ENCODE data around the gene CZIB. TPM values are rescaled to one million over a fixed set of nuclear protein-coding genes. Genes with fewer than 3 reads are reported as not detected.

CZIB gene
- total RNA-seq, 1 experiment from 2014 or later: 57.2 TPM

- ChIA-PET POLR2A (no interaction called here), CTCF (interaction anchor here (0.5 to 1.1 kb wide), 3 partner anchors 128 to 560 kb away, joined by 3 to 4 read pairs (median 4); no protein-coding TSS in a partner anchor)
- no peak for TF ChIP-seq TCF7L2 (IDR thresholded peaks at IDR 0.05; ENCODE audit: low read depth, low read length)
- TF ChIP-seq CTCF (IDR thresholded peaks at IDR 0.05): no peak
- TF ChIP-seq POLR2AphosphoS5 (IDR thresholded peaks at IDR 0.05; ENCODE audit: low read depth, low read length): no peak
- no peak for TF ChIP-seq REST (IDR thresholded peaks at IDR 0.05; ENCODE audit: insufficient read depth in 1 of 2, low read depth in 2 of 2, low read length in 1 of 2)
- TF ChIP-seq SIN3A (IDR thresholded peaks at IDR 0.05; ENCODE audit: borderline replicate concordance, insufficient read depth, low read depth, low read length): no peak
- no peaks in the 10 kb centered on the region for H3K36me3 ChIP-seq (ENCODE audit: control insufficient read depth, insufficient read depth, low read length)
- no peak overlapping the region for H3K27ac ChIP-seq (ENCODE audit: low read length)
- BruUV-seq (replicated peaks): no TSS peak
- intact Hi-C loops (cut with micrococcal nuclease; ENCODE audit: unreplicated experiment): no loop called here
- in situ Hi-C loops (cut with HindIII; ENCODE audit: low pct_unique_long_range_greater_than_20kb, low sequenced_read_pairs): no loop called here
- H3K4me3 ChIP-seq (ENCODE audit: low read depth in 2 of 2, low read length in 2 of 2): no peak overlapping the region
- H3K4me1 ChIP-seq (ENCODE audit: control insufficient read depth, insufficient read depth, low read length): no peaks in the 10 kb centered on the region
- DNase-seq (ENCODE audit: low read depth, low spot score) (no peak), ATAC-seq (no peak; the same call in 1 of the 2 replicates)
- H3K9me3 ChIP-seq (ENCODE audit: control insufficient read depth, insufficient read depth, low read depth, low read length): no peaks in the 10 kb centered on the region
- no peaks in the 10 kb centered on the region for H3K27me3 ChIP-seq (ENCODE audit: control insufficient read depth, insufficient read depth, low read length)
Measured at GRCh38 chr1:53265581-53265980, 45.1 kb upstream of the CZIB start.

- BruUV-seq (replicated peaks): no TSS peak
- intact Hi-C loops (cut with micrococcal nuclease; ENCODE audit: unreplicated experiment): no loop called here
- ATAC-seq: no peak
- no peak for DNase-seq (ENCODE audit: low read depth, low spot score)
- no peak for TF ChIP-seq SIN3A (IDR thresholded peaks at IDR 0.05; ENCODE audit: borderline replicate concordance, insufficient read depth, low read depth, low read length)
- TF ChIP-seq CTCF (IDR thresholded peaks at IDR 0.05): no peak
- TF ChIP-seq REST (IDR thresholded peaks at IDR 0.05; ENCODE audit: insufficient read depth in 1 of 2, low read depth in 2 of 2, low read length in 1 of 2): no peak
- no peak for TF ChIP-seq TCF7L2 (IDR thresholded peaks at IDR 0.05; ENCODE audit: low read depth, low read length)
- no peak for TF ChIP-seq POLR2AphosphoS5 (IDR thresholded peaks at IDR 0.05; ENCODE audit: low read depth, low read length)
- H3K27me3 ChIP-seq (ENCODE audit: control insufficient read depth, insufficient read depth, low read length): no peaks in the 10 kb centered on the region
- in situ Hi-C loops (cut with HindIII; ENCODE audit: low pct_unique_long_range_greater_than_20kb, low sequenced_read_pairs): no loop called here
- H3K36me3 ChIP-seq (ENCODE audit: control insufficient read depth, insufficient read depth, low read length): no peaks in the 10 kb centered on the region
- no peak overlapping the region for H3K4me3 ChIP-seq (ENCODE audit: low read depth in 2 of 2, low read length in 2 of 2)
- H3K27ac ChIP-seq (ENCODE audit: low read length): no peak overlapping the region
- ChIA-PET POLR2A (no interaction called here), CTCF (no interaction called here)
- H3K9me3 ChIP-seq (ENCODE audit: control insufficient read depth, insufficient read depth, low read depth, low read length): no peaks in the 10 kb centered on the region
- no peaks in the 10 kb centered on the region for H3K4me1 ChIP-seq (ENCODE audit: control insufficient read depth, insufficient read depth, low read length)
Measured at GRCh38 chr1:53264048-53264447, 43.6 kb upstream of the CZIB start.
